Measurements from ENCODE around the gene TBC1D4. TPM values are rescaled to one million over a fixed set of nuclear protein-coding genes. Genes with fewer than 3 reads are reported as not detected.

TBC1D4 gene
- total and polyA plus RNA-seq, 9 of the 15 experiments (the other 6 are each of a cell fraction or from before 2014, with no cell fraction given), result 2.8 to 12.3 (median 7.0) TPM

DNA sequence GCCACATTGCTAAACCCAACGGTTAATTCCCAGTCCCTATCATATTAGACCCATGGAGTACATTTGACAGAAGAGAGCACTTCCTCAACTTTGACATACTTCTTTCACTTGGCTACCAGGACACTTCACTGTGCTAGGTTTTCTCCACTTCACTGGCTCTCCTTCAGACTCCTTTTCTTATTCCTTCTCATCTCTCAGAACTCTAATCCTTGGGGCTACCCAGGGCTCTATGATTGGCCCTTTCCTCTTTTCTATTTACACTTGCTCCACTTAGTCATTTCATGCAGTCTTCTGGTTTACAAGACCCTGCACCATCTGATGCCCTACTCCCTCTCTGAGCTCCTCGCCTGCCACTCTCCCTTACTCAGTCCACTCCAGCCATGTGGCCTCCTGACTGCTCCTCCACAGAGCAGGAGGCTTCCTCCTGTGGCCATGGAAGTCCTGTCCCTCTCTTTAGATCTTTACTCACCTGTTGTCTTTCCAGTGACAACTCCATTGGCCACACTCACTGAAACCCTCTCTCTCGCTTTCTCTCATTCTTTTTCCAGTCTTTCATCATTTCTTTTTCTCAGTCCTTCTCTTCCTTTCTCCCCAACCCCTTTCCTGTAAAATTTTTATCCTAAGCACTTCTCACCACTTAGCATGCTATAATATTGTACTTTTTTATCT, 90.4 kb downstream of the TBC1D4 start:
- TF ChIP-seq KAT2B (IDR thresholded peaks at IDR 0.05; ENCODE audit: low read depth, low read length) (no peak), ZNF212 (CRISPR knock-in tag; IDR thresholded peaks at IDR 0.05) (no peak), EWSR1 (IDR thresholded peaks at IDR 0.05; ENCODE audit: borderline replicate concordance, low read depth, partially characterized antibody) (no peak), ESRRB (CRISPR knock-in tag; IDR thresholded peaks at IDR 0.05; ENCODE audit: borderline replicate concordance) (no peak), HDAC2 (IDR thresholded peaks at IDR 0.05) (no peak), ZNF76 (CRISPR knock-in tag; IDR thresholded peaks at IDR 0.05; ENCODE audit: borderline replicate concordance) (no peak), TSHZ1 (CRISPR knock-in tag; IDR thresholded peaks at IDR 0.05) (no peak), ZZZ3 (IDR thresholded peaks at IDR 0.05) (no peak), SRSF9 (IDR thresholded peaks at IDR 0.05; ENCODE audit: borderline replicate concordance, low read depth, low read length) (no peak), BCOR (IDR thresholded peaks at IDR 0.05) (no peak), CREM (IDR thresholded peaks at IDR 0.05; ENCODE audit: low read depth) (no peak), KDM2B (CRISPR knock-in tag; IDR thresholded peaks at IDR 0.05) (no peak), ESRRA (IDR thresholded peaks at IDR 0.05; ENCODE audit: borderline replicate concordance, low read depth) (no peak)
- no peaks in the 10 kb centered on the region for H3K9me1 ChIP-seq (ENCODE audit: control insufficient read depth, insufficient read depth, low read length)
- no peak overlapping the region for H3K9ac ChIP-seq (ENCODE audit: insufficient read depth in 1 of 2, low read depth in 2 of 2, low read length in 2 of 2)
- no peaks in the 10 kb centered on the region; the same call in 1 of the 2 replicates for H3K9me3 ChIP-seq (replicated peaks; ENCODE audit: control insufficient read depth, insufficient read depth, low read depth, low read length)
- no TSS peak for BruUV-seq (replicated peaks)
- ChIA-PET CTCF (ENCODE audit: low intra/inter-chr PET ratio) (no interaction called here), POLR2A (no interaction called here)
- no peaks in the 10 kb centered on the region; the same call in 2 of the 3 replicates for H3K79me2 ChIP-seq (ENCODE audit: control insufficient read depth, insufficient read depth, low read length)
- H4K20me1 ChIP-seq (replicated peaks; ENCODE audit: control insufficient read depth, insufficient read depth, low read length), result no peaks in the 10 kb centered on the region
- peaks cover 0 to 3% of the 10 kb centered on the region in 2 experiments; a peak in 2 of 5 replicates for H3K4me1 ChIP-seq (replicated peaks in 1 of 2; ENCODE audit: control insufficient read depth in 2 of 2, insufficient read depth in 2 of 2, low read length in 2 of 2)
- intact Hi-C loops (cut with micrococcal nuclease) (no loop called here), in situ Hi-C loops (cut with MboI) (no loop called here)
- no peak overlapping the region for H3K4me3 ChIP-seq
- no peak for FAIRE-seq
- 42% methylated on average over 3 of the region's 3 CpGs for WGBS (ENCODE audit: insufficient coverage, low coverage, missing lambda C conversion rate)
- H3K27me3 ChIP-seq (ENCODE audit: control insufficient read depth in 2 of 2, insufficient read depth in 2 of 2, low read length in 2 of 2), result no peaks in the 10 kb centered on the region
- no peak overlapping the region for H2AFZ ChIP-seq (ENCODE audit: low read depth, low read length)
- H3K4me2 ChIP-seq (ENCODE audit: insufficient read depth, low read length), result no peak overlapping the region
- ATAC-seq, result peak; percentile 63
- DNase-seq (ENCODE audit: extremely low read depth in 1 of 4, low spot score in 3 of 4), result no peak
- no peak overlapping the region for H3K27ac ChIP-seq (ENCODE audit: extremely low read depth, low read depth, low read length)
- no peaks in the 10 kb centered on the region for H3K36me3 ChIP-seq (ENCODE audit: control insufficient read depth, insufficient read depth, low read length)

Data from K562 (cell line).